ENCODE results near the gene PGA5. TPM values are rescaled to one million over a fixed set of nuclear protein-coding genes. Genes with fewer than 3 reads are reported as not detected.

PGA5 gene
- total RNA-seq, 2 donors from 2014 or later: not detected

GRCh38 chr11:61259363-61259762 is 18.4 kb downstream of the PGA5 start:
- no peak overlapping the region for H3K9ac ChIP-seq (ENCODE audit: low read depth in 2 of 2, low read length in 2 of 2)
- H3K27me3 ChIP-seq: no peaks in the 10 kb centered on the region
- intact Hi-C loops (cut with DNase I): loop anchor here (10.0 kb wide), 1 partner anchor 125 kb away; no protein-coding TSS in a partner anchor
- no peaks in the 10 kb centered on the region for H3K36me3 ChIP-seq
- no peaks in the 10 kb centered on the region for H3K9me3 ChIP-seq
- H3K4me3 ChIP-seq: no peak overlapping the region
- no peak for TF ChIP-seq CTCF (IDR thresholded peaks at IDR 0.05)
- no peak overlapping the region for H3K27ac ChIP-seq
- H3K4me1 ChIP-seq: no peaks in the 10 kb centered on the region
- no peak for DNase-seq

GRCh38 chr11:61264371-61264770 is 23.4 kb downstream of the PGA5 start:
- no peaks in the 10 kb centered on the region for H3K4me1 ChIP-seq
- H3K9ac ChIP-seq (ENCODE audit: low read depth in 2 of 2, low read length in 2 of 2): no peak overlapping the region
- no peak for DNase-seq
- H3K9me3 ChIP-seq: no peaks in the 10 kb centered on the region
- H3K36me3 ChIP-seq: no peaks in the 10 kb centered on the region
- intact Hi-C loops (cut with DNase I): no loop called here
- no peak overlapping the region for H3K4me3 ChIP-seq
- no peak overlapping the region for H3K27ac ChIP-seq
- TF ChIP-seq CTCF (IDR thresholded peaks at IDR 0.05): no peak
- H3K27me3 ChIP-seq: no peaks in the 10 kb centered on the region

- H3K4me1 ChIP-seq: no peaks in the 10 kb centered on the region
- H3K9ac ChIP-seq (ENCODE audit: low read depth in 2 of 2, low read length in 2 of 2): no peak overlapping the region
- H3K4me3 ChIP-seq: no peak overlapping the region
- intact Hi-C loops (cut with DNase I): no loop called here
- no peaks in the 10 kb centered on the region for H3K27me3 ChIP-seq
- TF ChIP-seq CTCF (IDR thresholded peaks at IDR 0.05): no peak
- H3K36me3 ChIP-seq: no peaks in the 10 kb centered on the region
- no peaks in the 10 kb centered on the region for H3K9me3 ChIP-seq
- no peak overlapping the region for H3K27ac ChIP-seq
- no peak for DNase-seq
These were observed 23.8 kb downstream of the PGA5 start for GRCh38 chr11:61264795-61265194.

- no peak for TF ChIP-seq CTCF (IDR thresholded peaks at IDR 0.05)
These were observed 24.4 kb downstream of the PGA5 start for GRCh38 chr11:61265357-61265756.

GRCh38 chr11:61266602-61267001 is 25.6 kb downstream of the PGA5 start:
- DNase-seq: no peak
- no peak for TF ChIP-seq CTCF (IDR thresholded peaks at IDR 0.05)

More at GRCh38 chr11:61265357-61265756, 24.4 kb downstream of the PGA5 start:
- no peak for DNase-seq
- H3K4me1 ChIP-seq: no peaks in the 10 kb centered on the region
- H3K27me3 ChIP-seq: no peaks in the 10 kb centered on the region
- no peak overlapping the region for H3K4me3 ChIP-seq
- no peak overlapping the region for H3K9ac ChIP-seq (ENCODE audit: low read depth in 2 of 2, low read length in 2 of 2)
- no peak overlapping the region for H3K27ac ChIP-seq
- intact Hi-C loops (cut with DNase I): no loop called here
- no peaks in the 10 kb centered on the region for H3K36me3 ChIP-seq
- H3K9me3 ChIP-seq: no peaks in the 10 kb centered on the region

More at GRCh38 chr11:61266602-61267001, 25.6 kb downstream of the PGA5 start:
- Histone ChIP-seq H3K9me3 (no peaks in the 10 kb centered on the region), H3K4me1 (no peaks in the 10 kb centered on the region), H3K27ac (no peak overlapping the region), H3K9ac (ENCODE audit: low read depth in 2 of 2, low read length in 2 of 2) (no peak overlapping the region), H3K36me3 (no peaks in the 10 kb centered on the region), H3K4me3 (no peak overlapping the region), H3K27me3 (no peaks in the 10 kb centered on the region)
- intact Hi-C loops (cut with DNase I): no loop called here
